GM12801 (cell line): ENCODE measurements around the gene ST3GAL4.

ENCODE experiments used
- TF ChIP-seq, protein P1 (sequence below): IDR thresholded peaks from one replicate; pipeline ENCODE4 v1.5.1; 2011; ENCODE audit warnings: control low read depth; ENCODE audit not compliant: insufficient read length; ENCODE audit errors: extremely low read depth

The ST3GAL4 gene

DNA sequence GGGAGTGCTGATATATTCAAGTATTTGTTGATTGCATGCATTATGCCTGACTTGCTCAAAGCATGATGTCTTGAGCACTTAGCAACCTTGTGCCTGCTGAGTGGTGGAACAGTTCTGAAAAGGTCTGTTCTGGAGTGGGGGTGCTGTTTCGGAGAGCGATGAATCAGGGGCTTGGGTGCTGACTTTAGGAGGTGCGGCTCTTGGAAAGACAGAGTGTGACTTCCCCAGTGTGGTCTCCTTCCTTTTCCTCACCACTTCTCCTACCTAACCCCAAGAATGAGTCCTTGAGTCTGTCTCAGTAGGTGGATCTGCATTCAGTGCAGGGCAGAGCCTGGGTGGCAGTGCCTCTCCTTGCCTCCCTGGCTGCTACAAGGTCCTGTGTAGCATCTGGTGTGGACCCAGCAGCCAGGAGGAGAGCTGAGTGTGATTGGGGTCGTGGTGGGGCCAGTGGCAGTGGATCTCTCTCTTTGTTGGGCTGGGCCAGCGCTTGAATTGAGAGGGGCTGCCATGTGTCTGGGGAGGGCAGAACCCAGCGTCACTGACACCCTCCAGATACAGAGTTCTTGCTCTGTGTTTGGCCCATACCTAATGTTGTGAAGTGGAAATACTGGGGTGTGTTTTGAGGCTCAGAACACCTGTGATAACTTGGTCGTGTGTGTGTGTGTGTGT lies 35.9 kb downstream of the ST3GAL4 start:
- TF ChIP-seq, protein P1, sequence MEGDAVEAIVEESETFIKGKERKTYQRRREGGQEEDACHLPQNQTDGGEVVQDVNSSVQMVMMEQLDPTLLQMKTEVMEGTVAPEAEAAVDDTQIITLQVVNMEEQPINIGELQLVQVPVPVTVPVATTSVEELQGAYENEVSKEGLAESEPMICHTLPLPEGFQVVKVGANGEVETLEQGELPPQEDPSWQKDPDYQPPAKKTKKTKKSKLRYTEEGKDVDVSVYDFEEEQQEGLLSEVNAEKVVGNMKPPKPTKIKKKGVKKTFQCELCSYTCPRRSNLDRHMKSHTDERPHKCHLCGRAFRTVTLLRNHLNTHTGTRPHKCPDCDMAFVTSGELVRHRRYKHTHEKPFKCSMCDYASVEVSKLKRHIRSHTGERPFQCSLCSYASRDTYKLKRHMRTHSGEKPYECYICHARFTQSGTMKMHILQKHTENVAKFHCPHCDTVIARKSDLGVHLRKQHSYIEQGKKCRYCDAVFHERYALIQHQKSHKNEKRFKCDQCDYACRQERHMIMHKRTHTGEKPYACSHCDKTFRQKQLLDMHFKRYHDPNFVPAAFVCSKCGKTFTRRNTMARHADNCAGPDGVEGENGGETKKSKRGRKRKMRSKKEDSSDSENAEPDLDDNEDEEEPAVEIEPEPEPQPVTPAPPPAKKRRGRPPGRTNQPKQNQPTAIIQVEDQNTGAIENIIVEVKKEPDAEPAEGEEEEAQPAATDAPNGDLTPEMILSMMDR: no peak

DNA sequence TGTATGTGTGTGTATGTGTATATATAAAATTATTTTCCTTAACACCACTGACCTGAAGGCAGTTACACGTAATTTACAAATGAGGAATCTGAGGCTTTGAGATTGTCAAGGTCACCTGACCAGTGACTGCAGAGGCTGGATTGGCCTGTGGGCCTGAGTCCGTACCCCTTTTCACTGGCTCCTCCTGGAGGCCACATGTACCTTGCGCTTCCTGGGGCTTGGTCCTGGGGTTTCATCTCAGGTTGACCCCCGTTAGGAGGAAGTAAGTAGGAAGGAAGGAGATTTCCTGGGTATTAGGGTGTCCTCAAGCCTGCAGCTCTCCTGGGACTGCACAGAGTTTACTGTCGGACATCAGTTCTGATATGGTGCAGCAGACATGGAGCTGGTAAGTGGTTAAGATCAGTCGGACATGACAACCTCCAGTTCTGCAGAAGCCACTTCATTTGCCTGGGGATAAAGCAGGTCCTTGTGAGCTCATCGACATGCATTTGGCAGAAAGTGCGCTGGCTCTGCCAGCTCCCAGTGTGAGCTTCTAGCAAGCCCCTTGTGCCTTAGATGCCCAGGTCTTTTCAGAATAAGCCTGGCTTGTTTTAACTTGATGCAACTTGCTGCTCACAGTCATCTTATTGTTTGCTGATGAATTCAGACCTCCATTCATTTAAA lies 36.6 kb downstream of the ST3GAL4 start:
- TF ChIP-seq, protein P1: no peak

DNA sequence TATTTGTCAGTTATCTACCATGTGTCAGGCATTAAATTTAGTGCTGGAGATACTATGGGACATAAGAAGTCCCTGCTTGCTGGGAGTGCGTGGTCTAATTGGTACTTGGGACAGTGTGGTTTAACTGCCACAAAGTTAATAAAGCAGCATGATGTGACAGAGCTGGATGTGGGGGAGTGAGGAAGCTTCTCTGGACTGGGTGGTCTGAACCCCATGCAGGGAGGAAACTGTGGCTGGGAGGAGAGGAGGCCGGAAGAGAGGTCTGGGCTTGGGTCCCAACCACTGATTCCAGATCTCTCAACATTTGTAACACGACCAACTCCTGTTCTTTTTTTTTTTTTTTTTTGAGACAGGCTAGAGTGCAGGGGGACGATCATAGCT lies 37.1 kb downstream of the ST3GAL4 start:
- TF ChIP-seq, protein P1: no peak

DNA sequence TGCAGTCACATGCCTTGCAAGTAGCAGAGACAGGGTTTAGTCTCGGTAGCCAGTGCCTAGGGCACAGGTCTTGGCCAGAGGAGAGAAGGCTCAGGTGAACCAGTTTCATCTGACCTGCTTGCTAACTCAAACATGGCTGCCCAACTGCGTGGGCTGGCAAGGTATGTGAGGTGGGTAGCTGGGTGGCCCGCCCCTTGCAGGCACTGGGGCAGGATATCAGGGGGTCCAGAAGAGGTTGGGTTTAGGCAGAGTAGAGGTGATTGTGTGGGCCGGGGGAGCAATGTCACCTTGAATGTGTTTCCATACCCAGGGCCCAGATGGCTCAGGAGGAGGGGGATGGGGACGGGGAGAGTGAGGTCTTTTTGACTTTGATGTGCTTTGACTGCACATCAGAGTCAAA lies 37.7 kb downstream of the ST3GAL4 start:
- TF ChIP-seq, protein P1: no peak

DNA sequence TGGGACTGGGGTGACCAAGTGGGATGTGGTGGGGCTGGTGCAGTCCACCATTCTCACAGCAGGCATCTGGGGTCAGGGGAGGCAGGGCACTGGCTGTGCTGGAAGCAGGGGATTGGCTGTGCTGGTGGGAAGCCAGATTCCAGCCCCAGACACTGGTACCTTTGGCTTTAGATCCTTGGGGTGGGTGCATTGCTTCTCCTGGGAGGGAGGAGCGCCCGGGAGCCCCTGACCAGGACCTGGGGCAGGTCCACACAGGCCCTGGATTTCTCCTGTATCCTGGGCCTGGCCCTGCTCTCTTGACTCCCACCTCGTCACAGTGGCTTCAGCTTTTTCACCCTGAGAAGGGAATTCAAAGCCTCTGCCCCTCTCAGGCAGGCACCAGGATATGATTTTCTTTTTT lies 38.5 kb downstream of the ST3GAL4 start:
- TF ChIP-seq, protein P1: no peak

DNA sequence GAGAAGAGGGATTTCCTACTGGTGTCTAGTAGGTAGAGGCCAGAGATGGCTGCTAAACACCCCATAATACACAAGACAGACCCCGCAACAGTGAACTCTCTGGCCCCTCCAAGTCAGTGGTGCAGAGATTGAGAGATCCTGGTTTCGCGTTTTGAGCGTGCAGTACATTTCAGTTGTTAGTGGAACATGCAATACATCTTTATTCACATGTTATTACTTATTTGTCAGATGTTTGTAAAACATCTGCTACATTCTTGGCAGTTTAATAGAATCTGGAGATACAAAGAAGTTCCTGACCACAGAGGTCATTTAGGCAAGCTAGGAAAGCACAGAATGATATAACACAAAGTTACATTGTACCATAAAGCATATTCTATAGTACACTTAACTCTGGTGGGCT lies 41.5 kb downstream of the ST3GAL4 start:
- TF ChIP-seq, protein P1: no peak

DNA sequence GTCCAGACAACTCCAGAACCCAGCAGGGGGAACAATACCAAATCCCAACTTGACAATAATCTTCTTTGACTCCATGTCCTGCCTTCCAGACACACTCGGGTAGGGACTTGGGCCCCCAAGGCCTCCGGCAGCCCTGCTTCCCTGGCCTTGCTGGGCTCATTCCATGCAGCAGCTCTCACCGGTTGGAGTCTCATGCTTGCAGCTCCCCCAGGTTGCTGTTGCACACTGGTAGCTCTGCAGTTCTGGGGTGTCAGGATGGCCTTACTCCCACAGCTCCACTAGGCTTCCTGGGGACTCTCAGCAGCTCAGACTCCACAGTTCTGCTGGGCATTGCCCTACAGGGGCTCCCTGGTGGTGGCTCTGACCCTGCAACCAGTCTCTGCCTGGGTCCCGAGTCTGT lies 42.8 kb downstream of the ST3GAL4 start:
- TF ChIP-seq, protein P1: no peak
